HL-60 (cell line): ENCODE measurements around the gene SLAMF9.

Source experiments
- DNase-seq, 2 experiments: peaks; one replicate each; pipeline ENCODE4 v3.0.0-alpha.2; 2010 to 2020; ENCODE audit warnings: low read depth in 1 of 2, low spot score in 1 of 2
- H3K27ac ChIP-seq: fragments of 250-450 bp; sonication (Bioruptor Pico); replicated peaks from 2 replicates; pipeline ENCODE4 v1.5.1; 2020; ENCODE audit warnings: mild to moderate bottlenecking, moderate library complexity
- H3K27me3 ChIP-seq: fragments of 250-450 bp; sonication (Bioruptor Pico); 2 replicates; pipeline ENCODE4 v1.5.1; 2021; ENCODE audit warnings: mild to moderate bottlenecking, moderate library complexity; ENCODE audit not compliant: insufficient read depth, poor library complexity, severe bottlenecking
- H3K4me3 ChIP-seq: replicated peaks from 2 replicates; pipeline ENCODE4 v1.5.1; 2011; ENCODE audit warnings: mild to moderate bottlenecking, control low read depth, low read length; ENCODE audit not compliant: insufficient read depth
- GABPA ChIP-seq: IDR thresholded peaks from 2 replicates; pipeline ENCODE4 v1.6.1; 2012; ENCODE audit warnings: low read depth
- POLR2AphosphoS5 ChIP-seq: IDR thresholded peaks from 2 replicates; pipeline ENCODE4 v1.6.1; 2012; ENCODE audit warnings: low read depth
- SPI1 ChIP-seq: IDR thresholded peaks from 2 replicates; pipeline ENCODE4 v1.6.1; 2012; ENCODE audit warnings: low read depth, mild to moderate bottlenecking, borderline replicate concordance
- TF ChIP-seq, protein P1 (sequence below): IDR thresholded peaks from one replicate; pipeline ENCODE4 v1.5.1; 2011; ENCODE audit warnings: low read length, control low read depth, inconsistent platforms; ENCODE audit not compliant: insufficient read depth
- TF ChIP-seq, protein P2 (sequence below): IDR thresholded peaks from 2 replicates; pipeline ENCODE4 v1.6.1; 2012; ENCODE audit warnings: low read depth; ENCODE audit not compliant: insufficient replicate concordance

SLAMF9 gene

DNA sequence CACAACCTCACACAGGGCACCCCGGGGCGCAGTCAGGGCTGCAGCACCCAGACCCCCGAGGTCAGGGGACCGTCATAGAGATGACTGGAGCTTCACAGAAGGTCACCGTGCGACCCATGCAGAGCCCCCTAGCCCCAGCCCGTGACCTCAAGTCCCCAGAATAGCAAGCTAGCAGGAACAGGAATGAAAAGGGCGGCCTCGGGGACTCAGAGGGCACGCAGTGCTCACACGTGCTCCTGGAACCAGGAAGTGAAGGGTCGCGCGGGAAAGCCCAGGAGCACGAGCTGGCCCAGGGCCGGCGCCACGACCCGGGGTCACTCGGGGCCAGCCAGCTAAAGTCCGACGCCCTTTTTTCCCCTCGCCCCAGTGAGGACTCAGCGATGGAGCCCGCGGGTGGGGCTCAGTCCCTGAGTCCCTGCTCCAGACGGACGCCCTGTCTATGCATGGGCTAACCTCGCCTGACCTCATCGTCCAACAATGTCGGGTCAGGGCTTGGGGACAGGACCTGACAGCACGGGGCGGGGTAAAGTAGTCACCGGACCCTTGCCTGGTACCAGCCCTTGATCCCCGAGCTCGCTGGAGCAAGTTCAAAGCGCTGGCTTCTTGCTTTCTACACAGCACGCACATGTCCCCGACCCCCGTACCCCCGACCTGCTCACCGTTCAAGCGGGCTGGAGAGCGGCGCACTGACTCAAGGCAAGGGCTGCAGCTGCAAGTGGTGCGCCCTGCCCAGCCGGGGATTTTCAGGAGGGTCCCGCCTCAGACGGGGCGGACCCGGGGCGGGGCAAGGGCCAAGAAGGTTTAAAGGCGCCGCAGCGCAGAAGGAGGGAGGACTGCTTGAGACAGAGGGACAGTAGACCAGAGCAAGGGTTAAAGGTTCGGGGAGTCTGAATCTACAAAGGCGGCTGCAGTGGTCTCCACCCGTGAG is 29.0 kb downstream of the SLAMF9 start, which contains the start of gene TAGLN2:
Gene TAGLN2, minus strand, starts transcription at position 717 of the 928 bp plus-strand sequence. CDS start 4,998 bp downstream, outside the sequence.
- peak within 1 kb of the TSS; percentile 95 for H3K27ac ChIP-seq

DNA sequence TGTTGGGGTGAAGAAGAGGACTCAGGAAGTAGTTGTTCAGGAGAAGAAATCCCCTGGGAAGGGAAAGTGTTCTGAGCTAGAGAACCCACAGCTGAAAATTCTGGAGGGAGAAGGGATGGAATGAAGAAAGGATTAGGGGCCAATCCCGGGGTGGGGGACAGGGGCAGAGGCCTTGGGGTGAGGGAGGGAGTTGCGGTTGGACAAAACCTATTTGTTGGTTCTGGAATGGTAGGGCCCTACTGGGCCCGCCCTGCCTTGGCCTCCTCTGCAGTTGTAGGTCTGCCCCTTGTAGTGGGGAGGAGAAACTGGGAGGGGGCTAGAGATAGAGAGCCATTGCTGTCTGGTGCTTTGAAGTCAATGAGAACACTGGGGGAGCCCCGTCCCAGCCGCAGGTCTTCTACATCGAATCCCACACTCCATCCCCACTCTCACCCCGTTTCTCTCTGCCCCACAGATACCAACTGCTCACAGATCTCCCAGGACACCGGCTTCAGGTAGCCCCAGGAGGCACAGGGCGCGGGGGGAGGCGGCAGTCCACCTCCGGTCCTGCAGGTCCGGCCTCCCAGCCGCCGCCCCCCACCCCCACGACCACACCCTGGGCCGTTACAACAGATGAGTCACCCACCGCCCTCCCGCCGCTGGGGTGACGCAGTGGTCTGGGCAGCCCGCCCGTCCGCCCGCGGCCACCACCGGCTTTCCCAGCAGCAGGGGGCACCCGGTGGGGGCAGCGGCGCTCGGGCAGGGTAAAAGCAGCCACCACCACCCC is 29.8 kb downstream of the SLAMF9 start:
- TF ChIP-seq POLR2AphosphoS5 (no peak; the same call in 1 of the 2 replicates), SPI1 (no peak), GABPA (no peak)
- TF ChIP-seq, protein P1, sequence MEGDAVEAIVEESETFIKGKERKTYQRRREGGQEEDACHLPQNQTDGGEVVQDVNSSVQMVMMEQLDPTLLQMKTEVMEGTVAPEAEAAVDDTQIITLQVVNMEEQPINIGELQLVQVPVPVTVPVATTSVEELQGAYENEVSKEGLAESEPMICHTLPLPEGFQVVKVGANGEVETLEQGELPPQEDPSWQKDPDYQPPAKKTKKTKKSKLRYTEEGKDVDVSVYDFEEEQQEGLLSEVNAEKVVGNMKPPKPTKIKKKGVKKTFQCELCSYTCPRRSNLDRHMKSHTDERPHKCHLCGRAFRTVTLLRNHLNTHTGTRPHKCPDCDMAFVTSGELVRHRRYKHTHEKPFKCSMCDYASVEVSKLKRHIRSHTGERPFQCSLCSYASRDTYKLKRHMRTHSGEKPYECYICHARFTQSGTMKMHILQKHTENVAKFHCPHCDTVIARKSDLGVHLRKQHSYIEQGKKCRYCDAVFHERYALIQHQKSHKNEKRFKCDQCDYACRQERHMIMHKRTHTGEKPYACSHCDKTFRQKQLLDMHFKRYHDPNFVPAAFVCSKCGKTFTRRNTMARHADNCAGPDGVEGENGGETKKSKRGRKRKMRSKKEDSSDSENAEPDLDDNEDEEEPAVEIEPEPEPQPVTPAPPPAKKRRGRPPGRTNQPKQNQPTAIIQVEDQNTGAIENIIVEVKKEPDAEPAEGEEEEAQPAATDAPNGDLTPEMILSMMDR, result no peak
- TF ChIP-seq, protein P2, sequence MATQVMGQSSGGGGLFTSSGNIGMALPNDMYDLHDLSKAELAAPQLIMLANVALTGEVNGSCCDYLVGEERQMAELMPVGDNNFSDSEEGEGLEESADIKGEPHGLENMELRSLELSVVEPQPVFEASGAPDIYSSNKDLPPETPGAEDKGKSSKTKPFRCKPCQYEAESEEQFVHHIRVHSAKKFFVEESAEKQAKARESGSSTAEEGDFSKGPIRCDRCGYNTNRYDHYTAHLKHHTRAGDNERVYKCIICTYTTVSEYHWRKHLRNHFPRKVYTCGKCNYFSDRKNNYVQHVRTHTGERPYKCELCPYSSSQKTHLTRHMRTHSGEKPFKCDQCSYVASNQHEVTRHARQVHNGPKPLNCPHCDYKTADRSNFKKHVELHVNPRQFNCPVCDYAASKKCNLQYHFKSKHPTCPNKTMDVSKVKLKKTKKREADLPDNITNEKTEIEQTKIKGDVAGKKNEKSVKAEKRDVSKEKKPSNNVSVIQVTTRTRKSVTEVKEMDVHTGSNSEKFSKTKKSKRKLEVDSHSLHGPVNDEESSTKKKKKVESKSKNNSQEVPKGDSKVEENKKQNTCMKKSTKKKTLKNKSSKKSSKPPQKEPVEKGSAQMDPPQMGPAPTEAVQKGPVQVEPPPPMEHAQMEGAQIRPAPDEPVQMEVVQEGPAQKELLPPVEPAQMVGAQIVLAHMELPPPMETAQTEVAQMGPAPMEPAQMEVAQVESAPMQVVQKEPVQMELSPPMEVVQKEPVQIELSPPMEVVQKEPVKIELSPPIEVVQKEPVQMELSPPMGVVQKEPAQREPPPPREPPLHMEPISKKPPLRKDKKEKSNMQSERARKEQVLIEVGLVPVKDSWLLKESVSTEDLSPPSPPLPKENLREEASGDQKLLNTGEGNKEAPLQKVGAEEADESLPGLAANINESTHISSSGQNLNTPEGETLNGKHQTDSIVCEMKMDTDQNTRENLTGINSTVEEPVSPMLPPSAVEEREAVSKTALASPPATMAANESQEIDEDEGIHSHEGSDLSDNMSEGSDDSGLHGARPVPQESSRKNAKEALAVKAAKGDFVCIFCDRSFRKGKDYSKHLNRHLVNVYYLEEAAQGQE, result no peak
- H3K27ac ChIP-seq, result peak overlapping the region; percentile 95
- DNase-seq, result peak in 1 of 2 experiments; percentile 33
- peak overlapping the region; percentile 88 for H3K4me3 ChIP-seq
- no peaks in the 10 kb centered on the region for H3K27me3 ChIP-seq

More for the DNA sequence above, 29.0 kb downstream of the SLAMF9 start, which contains the start of gene TAGLN2:
- Histone ChIP-seq H3K4me3 (peak within 1 kb of the TSS; percentile 88), H3K27me3 (no peaks in the 10 kb centered on the region)
- TF ChIP-seq, protein P2, result peak; percentile 74
- TF ChIP-seq GABPA (no peak), POLR2AphosphoS5 (peak; percentile 96), SPI1 (peak; percentile 36; the same call in 1 of the 2 replicates)
- TF ChIP-seq, protein P1, result no peak
- peak; percentile 88 to 93 for DNase-seq

DNA sequence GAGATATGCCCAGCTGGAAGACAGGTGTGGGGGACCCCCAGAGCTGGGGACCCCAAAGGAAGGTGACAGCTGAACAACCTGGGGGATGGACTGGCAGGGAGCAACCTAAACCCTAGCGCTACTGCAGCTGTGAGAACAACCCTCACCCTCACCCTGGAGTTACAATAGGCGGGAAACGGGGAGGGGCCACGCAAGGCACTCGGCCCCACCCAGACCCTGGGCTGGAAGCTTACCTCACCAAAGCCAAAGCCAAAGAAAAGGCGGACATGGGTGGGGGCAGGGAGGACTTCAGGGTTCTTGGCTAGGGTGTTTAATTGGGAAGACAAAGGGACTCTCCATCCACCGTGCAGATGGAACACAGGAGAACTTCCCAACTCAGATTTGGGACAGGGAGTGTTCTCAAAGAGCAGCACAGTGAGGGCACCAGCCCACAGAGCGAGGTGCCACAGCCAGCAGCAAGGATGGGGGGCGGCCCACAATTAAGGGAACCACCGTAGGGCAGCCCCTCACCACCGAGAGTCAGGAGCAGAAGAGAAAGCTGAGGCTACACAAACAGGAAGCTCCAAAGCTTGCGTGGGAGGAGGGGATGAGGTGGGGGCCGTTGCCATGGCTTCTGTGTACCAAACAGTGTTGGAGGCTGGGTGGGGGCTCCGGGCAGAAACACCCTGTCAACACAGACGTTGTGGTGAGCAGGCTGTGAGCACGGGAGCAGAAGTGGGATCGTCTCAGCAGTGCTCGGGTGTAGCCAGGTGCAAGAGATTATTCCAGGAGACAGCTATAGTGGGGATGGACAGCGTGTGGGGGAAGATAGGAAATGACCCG is 30.6 kb downstream of the SLAMF9 start:
- peak; percentile 79 to 91 for DNase-seq
- no peaks in the 10 kb centered on the region for H3K27me3 ChIP-seq
- H3K4me3 ChIP-seq, result peak overlapping the region; percentile 88
- TF ChIP-seq POLR2AphosphoS5, result peak; percentile 80; the same call in 1 of the 2 replicates
- TF ChIP-seq GABPA, result no peak
- peak; percentile 51; the same call in 1 of the 2 replicates for TF ChIP-seq SPI1
- TF ChIP-seq, protein P1, result no peak
- TF ChIP-seq, protein P2, result peak; percentile 9
- peak overlapping the region; percentile 95 for H3K27ac ChIP-seq
